Forelimb muscle (tissue), 1 donor: ENCODE measurements around the gene ZNF699. TPM values are rescaled to one million over a fixed set of nuclear protein-coding genes. Genes with fewer than 3 reads are reported as not detected.
A peak's percentile ranks its signal among the peaks of the same experiment; 100 is the strongest.
"Not testable (repeated sequence)": the region's sequence is repeated elsewhere in the genome, so short reads cannot be mapped to it uniquely, and the experiment has no call there.

Source experiments
- DNase-seq: peaks from one replicate; pipeline ENCODE4 v3.0.0-alpha.2; 2013; ENCODE audit warnings: low read depth
- polyA plus RNA-seq: library from polyadenylated mRNA; unstranded; fragments of 120-200 nt; gene quantifications from one replicate; pipeline ENCODE4 v1.2.1, GENCODE V29; 2013; ENCODE audit not compliant: insufficient read length

Gene ZNF699
- 2.8 TPM for polyA plus RNA-seq

GRCh38 chr19:9309139-9309973 lies at the start of gene ZNF699:
ZNF699 (minus strand) TSS chr19:9309838; CDS start chr19:9305119, 4,719 bp downstream.
- DNase-seq, result peak; percentile 94

DNA sequence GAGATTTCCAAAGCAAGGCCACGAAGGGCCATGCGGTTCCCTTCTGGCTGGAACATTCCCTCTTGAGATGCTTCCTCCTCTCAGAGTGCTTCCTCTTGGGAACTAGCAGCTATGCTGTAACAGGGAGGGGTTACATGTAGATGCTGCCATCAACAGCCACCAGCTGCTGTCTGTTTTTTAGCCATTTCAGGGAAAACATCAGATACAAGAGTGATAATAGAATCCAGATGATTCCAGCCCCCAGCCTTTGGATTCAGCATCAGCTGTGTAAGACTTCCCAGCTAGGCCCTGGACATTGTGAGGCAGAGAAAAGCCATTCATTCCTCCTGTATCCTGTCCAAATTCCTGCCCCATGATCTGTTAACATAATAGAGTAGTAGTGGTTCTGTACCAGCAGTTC lies 45.0 kb upstream of the ZNF699 start:
- no peak for DNase-seq

GRCh38 chr19:9353011-9353410 lies 43.4 kb upstream of the ZNF699 start:
- DNase-seq, result no peak

DNA sequence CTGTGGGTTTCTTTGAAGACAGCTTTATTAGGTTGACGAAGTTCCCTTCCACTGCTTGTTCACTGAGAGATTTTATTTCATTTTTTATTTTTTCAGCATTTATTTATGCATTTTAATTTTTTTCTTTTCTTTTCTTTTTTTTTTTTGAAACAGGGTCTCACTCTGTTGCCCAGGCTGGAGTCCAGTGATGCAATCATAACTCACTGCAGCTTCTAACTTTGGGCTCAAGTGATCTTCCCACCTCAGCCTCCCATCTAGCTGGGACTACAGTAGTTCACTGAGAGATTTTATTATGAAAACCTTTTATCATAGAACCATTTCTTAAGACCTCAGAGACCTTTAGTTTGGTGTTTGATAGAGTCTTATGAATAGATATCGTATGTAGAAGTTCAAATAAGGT lies 42.9 kb upstream of the ZNF699 start:
- DNase-seq, result no peak

- DNase-seq, result no peak
Measured at GRCh38 chr19:9348671-9349070, 39.0 kb upstream of the ZNF699 start.

DNA sequence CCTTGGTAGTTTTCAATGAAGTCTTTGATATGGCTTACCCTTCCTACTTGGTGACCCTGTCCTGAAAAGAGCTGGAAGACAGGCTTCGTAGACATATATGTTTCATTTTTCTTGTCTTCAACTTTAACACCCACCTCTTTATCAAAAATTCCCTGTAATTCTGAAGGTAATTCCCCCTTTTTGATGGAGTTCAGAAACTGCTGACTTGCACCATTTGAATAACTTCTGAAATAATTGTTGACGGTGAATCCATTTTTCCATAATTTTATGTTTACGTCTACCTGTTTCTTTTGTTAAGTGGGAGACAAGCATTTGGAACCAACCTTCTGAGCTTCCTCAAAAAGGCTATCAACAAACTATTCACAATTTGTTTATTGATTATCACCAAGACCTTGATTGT lies 38.6 kb upstream of the ZNF699 start:
- DNase-seq, result no peak

- no peak for DNase-seq
Measured at GRCh38 chr19:9345005-9345404, 35.4 kb upstream of the ZNF699 start.

- no peak for DNase-seq
Measured at GRCh38 chr19:9342610-9343304, 33.1 kb upstream of the ZNF699 start.

DNA sequence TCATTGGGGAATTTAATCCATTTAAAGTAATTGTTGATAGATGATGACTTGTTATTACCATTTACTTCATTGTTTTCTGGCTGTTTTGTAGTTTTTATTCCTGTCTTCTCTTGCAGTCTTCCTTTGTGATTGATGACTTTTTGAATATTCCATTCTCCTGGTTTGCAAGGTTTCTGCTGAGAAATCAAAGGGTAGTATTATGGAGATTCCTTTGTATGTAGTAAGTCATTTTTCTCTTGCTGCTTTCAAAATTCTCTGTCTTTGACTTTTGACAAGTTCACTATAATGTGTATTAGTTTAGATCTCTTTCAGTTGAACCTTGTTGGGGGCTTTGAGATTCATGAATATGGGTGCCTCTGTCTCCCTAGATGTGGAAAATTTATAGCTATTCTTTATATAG lies 20.4 kb upstream of the ZNF699 start:
- DNase-seq, result no peak

DNA sequence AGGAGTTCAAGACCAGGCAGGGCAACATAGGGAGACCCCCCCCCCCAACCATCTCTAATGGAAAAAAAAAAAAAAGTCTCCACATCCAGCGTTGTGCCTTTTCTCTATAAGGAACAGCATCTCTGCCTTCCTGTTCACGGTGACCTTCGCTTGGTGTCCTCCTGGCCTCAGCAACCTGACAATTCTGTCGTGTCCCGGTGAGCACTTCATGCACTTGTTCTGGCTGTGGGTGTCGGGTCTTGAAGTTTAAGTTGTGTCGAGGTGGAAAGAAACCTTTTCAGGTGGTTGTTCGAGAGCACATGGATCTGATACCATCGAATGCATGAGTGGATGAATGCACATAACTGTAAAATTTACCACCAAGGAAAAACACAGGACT lies 14.9 kb upstream of the ZNF699 start:
- DNase-seq, result no peak

- peak; percentile 81 for DNase-seq
Measured at GRCh38 chr19:9323919-9324583, 14.4 kb upstream of the ZNF699 start, which contains the start of gene ZNF559. ZNF559 (plus strand) TSS chr19:9324179; CDS start chr19:9338550, 14,371 bp downstream.

DNA sequence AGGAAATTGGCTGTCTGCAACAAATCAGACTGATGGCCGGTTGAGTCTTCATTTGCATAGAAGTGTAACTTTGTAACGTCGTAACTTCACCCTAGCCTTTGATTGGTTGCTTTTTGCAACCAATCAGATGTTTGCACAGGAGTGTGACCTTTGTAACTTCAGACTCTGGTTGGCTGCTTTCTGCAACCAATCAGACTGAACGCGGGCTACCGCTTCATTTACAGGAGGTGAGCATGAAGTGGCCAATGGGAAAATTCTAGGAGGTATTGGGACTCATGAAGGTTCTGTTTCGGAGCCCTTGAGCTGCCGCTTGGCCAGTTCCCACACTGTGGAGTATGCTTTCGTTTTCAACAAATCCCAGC lies 13.9 kb upstream of the ZNF699 start:
- peak; percentile 31 for DNase-seq

DNA sequence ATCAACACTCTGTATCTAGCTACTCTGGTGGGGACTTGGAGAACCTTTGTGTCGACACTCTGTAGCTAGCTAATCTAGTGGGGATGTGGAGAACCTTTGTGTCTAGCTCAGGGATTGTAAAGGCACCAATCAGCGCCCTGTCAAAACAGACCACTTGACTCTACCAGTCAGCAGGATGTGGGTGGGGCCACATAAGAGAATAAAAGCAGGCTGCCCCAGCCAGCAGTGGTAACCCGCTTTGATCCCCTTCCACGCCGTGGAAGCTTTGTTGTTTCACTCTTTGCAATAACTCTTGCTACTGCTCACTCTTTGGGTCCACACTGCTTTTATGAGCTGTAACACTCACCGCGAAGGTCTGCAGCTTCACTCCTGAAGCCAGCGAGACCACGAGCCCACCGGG lies 12.6 kb upstream of the ZNF699 start:
- DNase-seq, result not testable (repeated sequence)

GRCh38 chr19:9321756-9322155 lies 12.1 kb upstream of the ZNF699 start:
- DNase-seq, result not testable (repeated sequence)

DNA sequence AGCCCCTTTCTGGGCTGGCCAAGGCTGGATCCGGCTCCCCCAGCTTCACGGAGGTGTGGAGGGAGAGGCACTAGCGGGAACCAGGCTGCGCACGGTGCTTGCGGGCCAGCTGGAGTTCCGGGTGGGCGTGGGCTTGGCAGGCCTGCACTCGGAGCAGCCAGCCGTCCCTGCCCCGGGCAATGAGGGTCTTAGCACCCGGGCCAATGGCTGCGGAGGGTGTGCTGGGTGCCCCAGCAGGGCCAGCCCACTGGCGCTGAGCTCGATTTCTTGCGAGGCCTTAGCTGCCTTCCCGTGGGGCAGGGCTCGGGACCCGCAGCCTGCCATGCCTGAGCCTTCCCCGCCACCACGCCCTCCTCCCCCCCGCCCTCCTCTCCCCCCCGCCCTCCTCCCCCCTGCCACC lies 11.7 kb upstream of the ZNF699 start:
- no peak for DNase-seq

DNA sequence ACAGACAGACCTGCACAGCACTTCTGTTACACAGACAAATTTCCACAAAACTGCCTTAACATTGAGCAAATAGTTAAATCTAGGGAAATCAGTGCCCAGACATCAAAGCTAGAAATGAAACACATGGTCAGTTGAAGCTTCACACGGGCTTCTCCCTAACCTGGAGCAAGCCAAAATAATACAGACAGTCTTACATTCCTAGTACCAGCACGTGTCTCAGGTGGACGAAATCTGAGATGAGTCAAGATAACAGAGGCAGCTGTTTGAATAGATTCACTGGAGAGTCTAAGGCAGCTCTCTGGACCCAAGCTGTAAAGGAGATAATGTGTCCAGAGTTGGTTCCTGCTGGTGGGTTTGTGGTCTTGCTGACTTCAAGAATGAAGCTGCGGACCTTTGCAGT lies 4.1 kb upstream of the ZNF699 start:
- DNase-seq, result no peak

GRCh38 chr19:9309974-9310446 lies 372 bp upstream of the ZNF699 start:
- peak; percentile 44 for DNase-seq

DNA sequence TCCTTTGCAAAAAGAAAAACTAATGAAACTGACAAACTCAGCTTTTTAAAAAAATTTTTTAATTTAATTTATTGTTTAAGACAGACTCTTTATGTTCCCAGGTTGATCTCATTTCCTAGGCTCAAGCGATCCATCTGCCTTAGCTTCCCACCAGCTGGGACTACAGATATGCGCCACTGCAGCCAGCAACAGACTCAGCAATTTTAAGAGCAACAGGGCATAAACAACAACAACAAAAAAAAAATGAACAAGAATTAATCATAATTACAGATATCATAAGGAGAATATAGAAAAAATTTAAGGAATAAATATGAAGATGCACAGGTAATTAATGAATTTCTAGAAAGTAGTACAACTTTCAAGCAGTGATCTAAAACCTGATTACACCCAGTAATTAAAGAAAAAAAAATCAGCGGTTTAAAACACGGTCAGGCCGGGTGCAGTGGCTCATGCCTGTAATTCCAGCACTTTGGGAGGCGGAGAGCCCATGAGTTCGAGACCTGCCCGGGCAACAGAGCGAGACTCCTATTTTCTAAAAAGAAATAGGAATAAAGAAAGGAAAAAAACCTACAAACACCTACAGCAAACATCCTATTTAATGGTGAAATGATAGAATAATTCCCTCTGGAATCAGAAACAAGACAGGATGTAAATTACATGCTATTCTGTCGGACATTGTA lies 1.4 kb downstream of the ZNF699 start:
- no peak for DNase-seq

- no peak for DNase-seq
Measured at GRCh38 chr19:9306443-9306842, 3.2 kb downstream of the ZNF699 start.

- no peak for DNase-seq
Measured at GRCh38 chr19:9296336-9296735, 13.3 kb downstream of the ZNF699 start.

DNA sequence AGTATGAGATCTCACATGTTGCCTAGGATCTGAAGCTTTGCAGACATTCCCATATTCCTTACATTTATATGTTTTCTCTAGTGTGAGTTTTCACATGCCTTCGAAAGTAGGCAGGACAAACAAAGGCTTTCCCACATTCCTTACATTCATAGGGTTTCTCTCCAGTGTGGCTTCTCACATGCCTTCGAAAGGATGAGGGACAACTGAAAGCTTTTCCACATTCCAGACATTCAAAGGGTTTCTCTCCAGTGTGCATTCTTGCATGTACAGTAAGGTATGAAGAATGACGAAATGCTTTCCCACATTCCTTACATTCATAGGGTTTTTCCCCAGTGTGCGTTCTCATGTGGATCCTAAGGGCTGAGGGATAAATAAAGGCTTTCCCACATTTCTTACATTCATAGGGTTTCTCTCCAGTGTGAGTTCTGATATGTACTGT lies 14.2 kb downstream of the ZNF699 start:
- no peak for DNase-seq
